Measurements from ENCODE around the gene CCDC169.

CCDC169 gene

DNA sequence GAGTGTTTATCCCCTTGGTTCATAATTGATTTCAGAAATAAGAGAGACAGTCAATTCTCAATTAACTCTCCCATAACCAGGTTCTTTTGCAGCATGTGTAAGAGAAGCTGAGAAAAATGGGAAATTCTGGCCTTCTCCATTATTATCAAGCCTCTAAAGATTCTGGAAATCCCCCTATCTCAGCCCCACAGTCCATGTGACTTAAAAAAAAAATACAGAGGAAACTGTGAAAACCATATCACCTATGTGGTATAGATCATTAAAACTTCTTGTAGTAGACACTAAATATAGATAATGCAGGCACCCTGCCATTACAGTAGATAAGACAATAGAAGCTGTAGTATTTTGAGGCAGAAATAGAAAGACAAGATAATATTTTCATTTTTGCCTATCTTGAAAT is 48.9 kb downstream of the CCDC169 start:
- CTCF ChIA-PET, result interaction anchor here (0.6 kb wide), 1 partner anchor 271 kb away, joined by 3 read pairs; no protein-coding TSS in a partner anchor
- POLR2A ChIA-PET, result no interaction called here
- H3K9me3 ChIP-seq (ENCODE audit: control insufficient read depth, insufficient read depth, low read depth, low read length), result no peaks in the 10 kb centered on the region
- TF ChIP-seq ZNF146 (tag by site-specific recombination; IDR thresholded peaks at IDR 0.05), result no peak
- TF ChIP-seq ZIC2 (tag by site-specific recombination; IDR thresholded peaks at IDR 0.05), result no peak
- no peak for TF ChIP-seq ZBTB17 (tag by site-specific recombination; IDR thresholded peaks at IDR 0.05)
- TF ChIP-seq TRIM28 (IDR thresholded peaks at IDR 0.05; ENCODE audit: borderline replicate concordance, low read length), result no peak
- no peak for TF ChIP-seq ZBTB48 (tag by site-specific recombination; IDR thresholded peaks at IDR 0.05)
- no peak for TF ChIP-seq ZNF529 (tag by site-specific recombination; IDR thresholded peaks at IDR 0.05; ENCODE audit: insufficient replicate concordance)
- no peak for TF ChIP-seq ZNF658 (tag by site-specific recombination; IDR thresholded peaks at IDR 0.05)
- TF ChIP-seq ZNF16 (tag by site-specific recombination; IDR thresholded peaks at IDR 0.05; ENCODE audit: low read depth), result no peak
- no peak for TF ChIP-seq ZBTB21 (tag by site-specific recombination; IDR thresholded peaks at IDR 0.05)
- TF ChIP-seq ZNF626 (tag by site-specific recombination; IDR thresholded peaks at IDR 0.05), result no peak
- TF ChIP-seq, protein P1, sequence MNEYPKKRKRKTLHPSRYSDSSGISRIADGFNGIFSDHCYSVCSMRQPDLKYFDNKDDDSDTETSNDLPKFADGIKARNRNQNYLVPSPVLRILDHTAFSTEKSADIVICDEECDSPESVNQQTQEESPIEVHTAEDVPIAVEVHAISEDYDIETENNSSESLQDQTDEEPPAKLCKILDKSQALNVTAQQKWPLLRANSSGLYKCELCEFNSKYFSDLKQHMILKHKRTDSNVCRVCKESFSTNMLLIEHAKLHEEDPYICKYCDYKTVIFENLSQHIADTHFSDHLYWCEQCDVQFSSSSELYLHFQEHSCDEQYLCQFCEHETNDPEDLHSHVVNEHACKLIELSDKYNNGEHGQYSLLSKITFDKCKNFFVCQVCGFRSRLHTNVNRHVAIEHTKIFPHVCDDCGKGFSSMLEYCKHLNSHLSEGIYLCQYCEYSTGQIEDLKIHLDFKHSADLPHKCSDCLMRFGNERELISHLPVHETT (tag by site-specific recombination; IDR thresholded peaks at IDR 0.05), result no peak
- TF ChIP-seq SETDB1 (IDR thresholded peaks at IDR 0.05; ENCODE audit: insufficient read length, low read length), result no peak
- TF ChIP-seq ZNF138 (tag by site-specific recombination; IDR thresholded peaks at IDR 0.05; ENCODE audit: borderline replicate concordance), result no peak
- TF ChIP-seq, protein P2, sequence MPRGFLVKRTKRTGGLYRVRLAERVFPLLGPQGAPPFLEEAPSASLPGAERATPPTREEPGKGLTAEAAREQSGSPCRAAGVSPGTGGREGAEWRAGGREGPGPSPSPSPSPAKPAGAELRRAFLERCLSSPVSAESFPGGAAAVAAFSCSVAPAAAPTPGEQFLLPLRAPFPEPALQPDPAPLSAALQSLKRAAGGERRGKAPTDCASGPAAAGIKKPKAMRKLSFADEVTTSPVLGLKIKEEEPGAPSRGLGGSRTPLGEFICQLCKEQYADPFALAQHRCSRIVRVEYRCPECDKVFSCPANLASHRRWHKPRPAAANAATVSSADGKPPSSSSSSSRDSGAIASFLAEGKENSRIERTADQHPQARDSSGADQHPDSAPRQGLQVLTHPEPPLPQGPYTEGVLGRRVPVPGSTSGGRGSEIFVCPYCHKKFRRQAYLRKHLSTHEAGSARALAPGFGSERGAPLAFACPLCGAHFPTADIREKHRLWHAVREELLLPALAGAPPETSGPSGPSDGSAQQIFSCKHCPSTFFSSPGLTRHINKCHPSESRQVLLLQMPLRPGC (tag by site-specific recombination; IDR thresholded peaks at IDR 0.05), result no peak
- TF ChIP-seq, protein P3, sequence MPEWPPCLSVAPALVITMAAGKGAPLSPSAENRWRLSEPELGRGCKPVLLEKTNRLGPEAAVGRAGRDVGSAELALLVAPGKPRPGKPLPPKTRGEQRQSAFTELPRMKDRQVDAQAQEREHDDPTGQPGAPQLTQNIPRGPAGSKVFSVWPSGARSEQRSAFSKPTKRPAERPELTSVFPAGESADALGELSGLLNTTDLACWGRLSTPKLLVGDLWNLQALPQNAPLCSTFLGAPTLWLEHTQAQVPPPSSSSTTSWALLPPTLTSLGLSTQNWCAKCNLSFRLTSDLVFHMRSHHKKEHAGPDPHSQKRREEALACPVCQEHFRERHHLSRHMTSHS (tag by site-specific recombination; IDR thresholded peaks at IDR 0.05), result no peak
- TF ChIP-seq, protein P4, sequence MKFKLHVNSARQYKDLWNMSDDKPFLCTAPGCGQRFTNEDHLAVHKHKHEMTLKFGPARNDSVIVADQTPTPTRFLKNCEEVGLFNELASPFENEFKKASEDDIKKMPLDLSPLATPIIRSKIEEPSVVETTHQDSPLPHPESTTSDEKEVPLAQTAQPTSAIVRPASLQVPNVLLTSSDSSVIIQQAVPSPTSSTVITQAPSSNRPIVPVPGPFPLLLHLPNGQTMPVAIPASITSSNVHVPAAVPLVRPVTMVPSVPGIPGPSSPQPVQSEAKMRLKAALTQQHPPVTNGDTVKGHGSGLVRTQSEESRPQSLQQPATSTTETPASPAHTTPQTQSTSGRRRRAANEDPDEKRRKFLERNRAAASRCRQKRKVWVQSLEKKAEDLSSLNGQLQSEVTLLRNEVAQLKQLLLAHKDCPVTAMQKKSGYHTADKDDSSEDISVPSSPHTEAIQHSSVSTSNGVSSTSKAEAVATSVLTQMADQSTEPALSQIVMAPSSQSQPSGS (tag by site-specific recombination; IDR thresholded peaks at IDR 0.05; ENCODE audit: low read depth), result no peak
- TF ChIP-seq ZFP41 (tag by site-specific recombination; IDR thresholded peaks at IDR 0.05; ENCODE audit: borderline replicate concordance), result no peak
- no peak overlapping the region for H3K27ac ChIP-seq (ENCODE audit: extremely low read depth, low read depth, low read length)
- no peaks in the 10 kb centered on the region for H3K36me3 ChIP-seq (ENCODE audit: control insufficient read depth in 2 of 2, insufficient read depth in 1 of 2, low read length in 2 of 2)
- no peaks in the 10 kb centered on the region for H3K4me1 ChIP-seq (ENCODE audit: control insufficient read depth, insufficient read depth, low read length)
- H3K4me3 ChIP-seq (ENCODE audit: low read depth, low read length), result no peak overlapping the region

DNA sequence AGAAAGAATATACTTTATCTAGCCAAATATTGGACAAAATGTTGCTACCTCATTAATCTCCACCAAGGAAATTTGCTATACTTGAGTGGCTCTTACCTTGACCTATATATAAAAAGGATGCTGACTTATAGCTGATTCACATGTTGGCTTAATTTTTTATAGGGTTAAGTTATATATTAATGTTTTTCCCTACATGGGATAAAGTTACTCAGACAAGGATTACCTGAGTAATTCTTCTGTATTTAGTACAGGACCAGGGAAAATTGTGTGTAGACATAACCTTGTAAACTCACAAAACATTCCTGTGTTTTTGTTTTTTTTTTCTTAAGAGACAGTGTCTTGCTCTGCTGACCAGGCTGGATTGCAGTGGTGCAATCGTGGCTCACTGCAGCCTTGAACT is 52.6 kb downstream of the CCDC169 start:
- ChIA-PET POLR2A (no interaction called here), CTCF (interaction anchor here (0.6 kb wide), 1 partner anchor 39 kb away, joined by 4 read pairs; no protein-coding TSS in a partner anchor)
- Histone ChIP-seq H3K36me3 (ENCODE audit: control insufficient read depth in 2 of 2, insufficient read depth in 1 of 2, low read length in 2 of 2) (no peaks in the 10 kb centered on the region), H3K4me3 (ENCODE audit: low read depth, low read length) (no peak overlapping the region), H3K4me1 (ENCODE audit: control insufficient read depth, insufficient read depth, low read length) (no peaks in the 10 kb centered on the region), H3K27ac (ENCODE audit: extremely low read depth, low read depth, low read length) (no peak overlapping the region), H3K9me3 (ENCODE audit: control insufficient read depth, insufficient read depth, low read depth, low read length) (no peaks in the 10 kb centered on the region)
- TF ChIP-seq MZF1 (tag by site-specific recombination; IDR thresholded peaks at IDR 0.05; ENCODE audit: borderline replicate concordance) (no peak), ZSCAN30 (tag by site-specific recombination; IDR thresholded peaks at IDR 0.05) (no peak), MYNN (tag by site-specific recombination; IDR thresholded peaks at IDR 0.05; ENCODE audit: borderline replicate concordance) (no peak), ZNF114 (tag by site-specific recombination; IDR thresholded peaks at IDR 0.05) (no peak), ZIC2 (tag by site-specific recombination; IDR thresholded peaks at IDR 0.05) (no peak), ZNF548 (tag by site-specific recombination; IDR thresholded peaks at IDR 0.05) (no peak), ZNF514 (tag by site-specific recombination; IDR thresholded peaks at IDR 0.05) (no peak), ZNF433 (tag by site-specific recombination; IDR thresholded peaks at IDR 0.05; ENCODE audit: low read depth) (no peak), ZNF660 (tag by site-specific recombination; IDR thresholded peaks at IDR 0.05) (no peak)
- TF ChIP-seq, protein P5, sequence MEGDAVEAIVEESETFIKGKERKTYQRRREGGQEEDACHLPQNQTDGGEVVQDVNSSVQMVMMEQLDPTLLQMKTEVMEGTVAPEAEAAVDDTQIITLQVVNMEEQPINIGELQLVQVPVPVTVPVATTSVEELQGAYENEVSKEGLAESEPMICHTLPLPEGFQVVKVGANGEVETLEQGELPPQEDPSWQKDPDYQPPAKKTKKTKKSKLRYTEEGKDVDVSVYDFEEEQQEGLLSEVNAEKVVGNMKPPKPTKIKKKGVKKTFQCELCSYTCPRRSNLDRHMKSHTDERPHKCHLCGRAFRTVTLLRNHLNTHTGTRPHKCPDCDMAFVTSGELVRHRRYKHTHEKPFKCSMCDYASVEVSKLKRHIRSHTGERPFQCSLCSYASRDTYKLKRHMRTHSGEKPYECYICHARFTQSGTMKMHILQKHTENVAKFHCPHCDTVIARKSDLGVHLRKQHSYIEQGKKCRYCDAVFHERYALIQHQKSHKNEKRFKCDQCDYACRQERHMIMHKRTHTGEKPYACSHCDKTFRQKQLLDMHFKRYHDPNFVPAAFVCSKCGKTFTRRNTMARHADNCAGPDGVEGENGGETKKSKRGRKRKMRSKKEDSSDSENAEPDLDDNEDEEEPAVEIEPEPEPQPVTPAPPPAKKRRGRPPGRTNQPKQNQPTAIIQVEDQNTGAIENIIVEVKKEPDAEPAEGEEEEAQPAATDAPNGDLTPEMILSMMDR (tag by site-specific recombination; IDR thresholded peaks at IDR 0.05), result no peak
- TF ChIP-seq, protein P6, sequence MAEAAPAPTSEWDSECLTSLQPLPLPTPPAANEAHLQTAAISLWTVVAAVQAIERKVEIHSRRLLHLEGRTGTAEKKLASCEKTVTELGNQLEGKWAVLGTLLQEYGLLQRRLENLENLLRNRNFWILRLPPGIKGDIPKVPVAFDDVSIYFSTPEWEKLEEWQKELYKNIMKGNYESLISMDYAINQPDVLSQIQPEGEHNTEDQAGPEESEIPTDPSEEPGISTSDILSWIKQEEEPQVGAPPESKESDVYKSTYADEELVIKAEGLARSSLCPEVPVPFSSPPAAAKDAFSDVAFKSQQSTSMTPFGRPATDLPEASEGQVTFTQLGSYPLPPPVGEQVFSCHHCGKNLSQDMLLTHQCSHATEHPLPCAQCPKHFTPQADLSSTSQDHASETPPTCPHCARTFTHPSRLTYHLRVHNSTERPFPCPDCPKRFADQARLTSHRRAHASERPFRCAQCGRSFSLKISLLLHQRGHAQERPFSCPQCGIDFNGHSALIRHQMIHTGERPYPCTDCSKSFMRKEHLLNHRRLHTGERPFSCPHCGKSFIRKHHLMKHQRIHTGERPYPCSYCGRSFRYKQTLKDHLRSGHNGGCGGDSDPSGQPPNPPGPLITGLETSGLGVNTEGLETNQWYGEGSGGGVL (tag by site-specific recombination; IDR thresholded peaks at IDR 0.05), result no peak
